ENCODE results near the gene CD109. TPM values are rescaled to one million over a fixed set of nuclear protein-coding genes. Genes with fewer than 3 reads are reported as not detected.
"Not testable (repeated sequence)": the region's sequence is repeated elsewhere in the genome, so short reads cannot be mapped to it uniquely, and the experiment has no call there.

CD109 gene
- total RNA-seq, 1 donor from 2014 or later, result 14.8 TPM

DNA sequence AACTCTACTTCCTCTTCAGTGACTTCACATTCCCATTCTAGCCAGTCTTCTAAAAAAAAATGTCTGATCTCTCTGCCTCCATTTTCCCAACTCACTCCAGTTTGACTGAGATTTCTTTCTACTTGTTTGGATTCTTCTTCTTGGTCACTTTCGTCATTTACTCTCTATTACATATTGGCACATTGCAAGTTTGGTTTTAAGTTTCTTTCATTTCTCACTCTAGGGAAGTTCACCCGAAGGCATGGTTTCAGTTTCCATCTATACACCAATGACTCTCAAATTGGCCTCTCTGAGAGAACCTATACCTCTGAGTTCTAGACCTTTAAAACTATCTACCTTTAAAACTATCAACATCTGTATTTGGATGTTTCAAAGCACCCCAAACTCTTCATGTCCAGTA lies 51.3 kb downstream of the CD109 start:
- intact Hi-C loops (cut with DNase I), result no loop called here
- DNase-seq (ENCODE audit: low spot score), result no peak
- ATAC-seq, result no peak

DNA sequence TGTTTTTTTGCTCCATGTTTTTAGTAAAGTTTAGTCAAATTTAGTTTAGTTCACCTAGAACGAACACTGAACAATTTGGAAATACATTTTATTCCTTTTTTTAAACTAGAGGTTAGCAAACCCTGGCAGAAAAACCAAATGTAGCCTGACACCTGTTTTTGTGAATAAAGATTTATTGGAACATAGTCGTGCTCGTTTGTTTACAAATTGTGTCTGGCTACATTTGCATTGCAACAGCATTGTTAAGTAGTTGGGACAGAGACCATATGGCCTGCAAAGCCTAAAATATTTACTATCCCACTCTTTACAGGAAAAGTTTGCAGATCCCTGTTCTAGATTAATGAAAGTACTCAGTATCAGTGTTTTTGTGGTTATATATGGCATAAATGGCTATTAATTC lies 56.9 kb downstream of the CD109 start:
- ATAC-seq (no peak), DNase-seq (ENCODE audit: low spot score) (no peak)
- intact Hi-C loops (cut with DNase I), result no loop called here

DNA sequence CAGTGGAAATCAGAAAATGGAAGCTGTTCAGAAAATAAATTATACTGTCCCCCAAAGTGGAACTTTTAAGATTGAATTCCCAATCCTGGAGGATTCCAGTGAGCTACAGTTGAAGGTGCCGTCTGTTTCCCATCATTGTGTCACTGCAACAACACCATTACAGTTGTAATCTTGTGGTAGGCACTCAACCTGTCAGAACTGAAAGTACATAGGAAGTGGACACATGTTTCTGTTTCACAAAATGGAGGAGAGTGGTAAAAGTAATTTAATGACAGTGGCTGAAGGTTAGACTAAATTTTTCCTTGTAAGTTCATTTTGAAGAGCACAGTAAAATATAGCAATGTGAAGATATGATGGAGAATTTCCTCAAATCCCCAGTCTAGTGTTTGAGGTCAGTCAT lies 70.0 kb downstream of the CD109 start:
- intact Hi-C loops (cut with DNase I), result no loop called here
- no peak for DNase-seq (ENCODE audit: low spot score)
- no peak for ATAC-seq

DNA sequence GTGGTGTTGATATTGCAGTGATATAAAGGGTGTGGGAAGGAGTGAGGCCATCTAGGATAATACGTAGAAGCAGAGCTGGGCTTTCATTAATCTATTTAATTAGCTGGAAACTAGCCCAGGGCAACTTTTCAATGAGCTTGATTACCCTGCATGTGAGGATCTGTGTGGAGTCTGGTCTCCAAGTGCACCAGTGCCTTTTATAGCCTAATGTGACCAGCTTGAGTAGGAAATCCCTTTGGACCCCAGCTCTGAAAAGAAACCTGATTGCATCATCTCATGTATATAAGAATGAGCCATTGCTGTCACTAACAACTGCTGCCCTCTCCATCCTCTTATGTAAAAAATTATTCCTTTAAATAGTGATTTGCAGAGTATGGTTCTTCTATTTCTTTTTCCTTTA lies 72.6 kb downstream of the CD109 start:
- DNase-seq (ENCODE audit: low spot score), result no peak
- ATAC-seq, result no peak
- intact Hi-C loops (cut with DNase I), result no loop called here

DNA sequence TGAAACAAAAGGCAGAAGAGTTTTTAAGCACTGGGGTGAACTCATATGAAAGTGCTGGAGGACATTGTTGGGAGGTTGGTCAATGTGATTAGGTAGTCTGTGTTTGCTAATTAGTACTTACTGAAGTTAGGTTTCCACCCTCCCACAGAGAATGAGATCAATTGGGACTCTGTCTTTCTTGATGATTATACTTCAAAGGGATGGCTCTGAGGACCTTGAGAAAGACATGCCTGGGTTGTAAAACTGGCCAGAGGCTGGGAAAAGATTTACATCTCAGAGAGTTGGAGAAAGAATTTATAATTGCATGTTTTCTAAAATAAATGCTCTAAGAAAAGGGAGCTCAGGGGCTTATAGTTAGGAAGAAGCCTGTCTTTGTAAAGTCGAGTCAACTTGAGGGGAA lies 74.0 kb downstream of the CD109 start:
- DNase-seq (ENCODE audit: low spot score) (no peak), ATAC-seq (no peak)
- intact Hi-C loops (cut with DNase I), result no loop called here

DNA sequence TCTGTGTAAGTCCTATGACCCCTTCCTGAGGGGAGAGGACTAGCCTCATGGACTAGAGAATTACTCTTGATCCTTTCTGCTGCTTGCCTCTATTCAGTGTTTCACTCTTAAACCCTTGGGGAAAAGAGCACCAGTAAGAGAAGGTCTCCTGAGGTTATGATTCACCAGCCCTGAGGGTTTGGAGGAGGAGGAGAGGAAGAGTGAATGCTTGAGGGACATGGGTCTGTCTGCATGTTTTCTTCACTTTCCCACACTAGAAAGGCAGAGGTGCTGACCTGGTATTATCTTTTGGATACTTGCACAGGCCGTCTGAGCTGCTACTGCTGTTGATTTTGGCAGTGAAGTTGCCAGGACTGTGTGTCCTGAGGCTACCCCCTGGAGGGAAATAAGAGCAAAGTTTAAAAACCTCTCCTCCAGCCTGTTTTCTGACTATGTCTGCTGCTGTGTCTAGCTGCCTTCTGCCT lies 78.3 kb downstream of the CD109 start:
- ATAC-seq, result peak; percentile 93
- DNase-seq (ENCODE audit: low spot score), result no peak
- intact Hi-C loops (cut with DNase I), result no loop called here

DNA sequence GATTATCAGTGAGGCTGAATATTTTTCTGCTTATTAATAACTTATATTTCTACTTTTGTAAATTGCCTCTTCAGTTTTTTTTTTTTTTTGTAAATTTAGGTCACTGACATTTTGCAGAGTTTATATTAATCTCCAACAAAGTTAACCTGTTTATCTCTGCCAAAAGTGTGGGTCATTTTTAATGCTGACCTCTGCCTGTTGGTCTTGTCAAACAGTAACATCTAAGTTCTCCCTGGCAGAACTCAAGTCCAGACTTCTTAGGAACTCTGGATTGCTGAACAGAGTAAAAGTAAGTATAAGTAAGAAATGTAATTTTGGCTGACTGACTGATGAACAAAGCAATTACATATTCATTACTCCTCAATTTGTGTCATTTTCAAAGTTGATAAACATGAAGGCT lies 83.9 kb downstream of the CD109 start:
- no peak for DNase-seq (ENCODE audit: low spot score)
- intact Hi-C loops (cut with DNase I), result no loop called here
- ATAC-seq, result no peak

DNA sequence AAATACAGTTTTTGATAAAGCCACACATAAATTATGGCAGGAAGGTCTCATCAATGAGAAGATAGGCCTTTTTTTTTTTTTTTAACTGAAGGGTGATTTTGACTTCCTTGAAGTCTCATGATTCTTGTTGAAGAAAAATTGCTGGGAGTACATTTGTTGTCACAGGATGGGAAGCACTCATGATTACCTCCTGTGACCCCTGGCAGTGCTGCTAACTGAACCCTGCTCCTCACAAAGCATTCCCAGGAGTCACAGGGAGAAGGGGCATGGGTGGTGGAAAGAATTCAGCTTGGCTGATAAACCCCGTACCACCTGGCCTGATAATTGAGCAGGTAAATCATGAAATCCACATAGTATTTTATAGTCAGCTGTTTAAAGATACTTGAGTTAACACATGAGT lies 86.9 kb downstream of the CD109 start:
- DNase-seq (ENCODE audit: low spot score) (no peak), ATAC-seq (no peak)
- intact Hi-C loops (cut with DNase I), result no loop called here

DNA sequence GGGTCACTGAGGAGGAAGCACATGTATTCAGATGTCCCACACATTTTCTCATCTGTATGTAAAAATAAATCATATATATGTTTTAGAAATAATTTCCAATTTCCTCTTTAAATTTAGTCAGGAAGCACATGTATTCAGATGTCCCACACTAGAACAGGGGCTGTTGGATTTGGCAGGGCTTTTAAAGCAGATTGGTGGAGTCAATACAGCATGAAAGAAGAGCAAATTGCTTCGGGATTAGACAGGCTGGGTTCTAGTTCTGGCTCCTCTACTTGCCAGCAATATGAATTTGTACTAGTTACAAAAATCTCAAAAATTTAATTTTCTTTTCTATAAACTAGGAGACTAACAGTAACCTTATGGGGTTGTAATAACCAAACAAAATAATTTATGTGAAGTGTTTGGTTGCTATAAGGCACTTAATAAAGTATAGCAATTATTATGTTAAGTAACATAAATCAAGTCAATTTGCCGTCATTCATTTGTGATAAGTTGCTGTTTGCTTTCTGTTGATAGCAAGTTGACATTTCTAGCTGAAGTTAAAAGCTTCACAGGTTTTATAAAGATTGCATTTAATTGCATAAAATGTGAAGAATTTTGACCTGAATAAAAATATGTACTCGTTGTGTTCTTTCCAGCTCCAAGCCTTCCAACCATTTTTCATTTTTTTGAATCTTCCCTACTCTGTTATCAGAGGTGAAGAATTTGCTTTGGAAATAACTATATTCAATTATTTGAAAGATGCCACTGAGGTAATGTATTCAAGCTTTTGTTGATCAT lies 88.9 kb downstream of the CD109 start:
- DNase-seq (ENCODE audit: low spot score), result no peak
- intact Hi-C loops (cut with DNase I), result no loop called here
- ATAC-seq, result no peak

DNA sequence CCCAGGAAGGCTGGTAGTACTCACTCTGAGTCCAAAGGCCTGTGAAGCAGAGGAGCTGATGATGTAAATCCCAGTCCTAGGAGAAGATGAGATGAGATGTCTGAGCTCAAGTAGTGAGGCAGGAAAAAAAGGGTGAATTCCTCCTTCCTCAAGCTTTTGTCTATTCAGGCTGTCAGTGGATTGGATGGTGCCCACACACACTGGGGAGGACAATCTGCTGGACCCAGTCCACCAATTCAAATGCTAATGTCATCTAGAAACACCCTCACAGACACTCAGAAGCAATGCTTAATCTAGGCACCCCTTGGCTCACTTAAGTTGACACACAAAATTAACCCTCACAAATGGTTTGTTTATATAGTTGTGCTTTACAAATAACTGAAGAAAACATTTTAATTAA lies 94.6 kb downstream of the CD109 start:
- intact Hi-C loops (cut with DNase I), result no loop called here

DNA sequence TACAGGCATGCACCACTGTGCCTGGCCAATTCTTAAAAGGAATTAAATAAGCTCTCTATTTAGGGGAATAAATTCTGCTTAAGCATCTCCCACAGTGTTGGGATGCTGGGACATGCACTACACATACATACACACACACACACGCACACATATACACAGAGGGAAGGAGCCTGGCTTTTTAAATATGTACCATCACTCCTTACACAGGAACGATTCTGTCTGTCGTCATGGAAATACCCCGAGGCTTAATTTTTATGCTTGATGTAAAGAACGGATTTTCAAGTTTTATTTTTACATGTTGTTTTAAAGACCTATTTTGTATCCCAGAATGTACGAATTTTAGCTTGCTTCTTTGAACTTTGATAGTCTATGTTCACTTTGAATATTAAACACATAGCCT lies 95.3 kb downstream of the CD109 start:
- no peak for ATAC-seq
- intact Hi-C loops (cut with DNase I), result no loop called here
- no peak for DNase-seq (ENCODE audit: low spot score)

More for the DNA sequence above, 94.6 kb downstream of the CD109 start:
- DNase-seq (ENCODE audit: low spot score) (no peak), ATAC-seq (no peak)

DNA sequence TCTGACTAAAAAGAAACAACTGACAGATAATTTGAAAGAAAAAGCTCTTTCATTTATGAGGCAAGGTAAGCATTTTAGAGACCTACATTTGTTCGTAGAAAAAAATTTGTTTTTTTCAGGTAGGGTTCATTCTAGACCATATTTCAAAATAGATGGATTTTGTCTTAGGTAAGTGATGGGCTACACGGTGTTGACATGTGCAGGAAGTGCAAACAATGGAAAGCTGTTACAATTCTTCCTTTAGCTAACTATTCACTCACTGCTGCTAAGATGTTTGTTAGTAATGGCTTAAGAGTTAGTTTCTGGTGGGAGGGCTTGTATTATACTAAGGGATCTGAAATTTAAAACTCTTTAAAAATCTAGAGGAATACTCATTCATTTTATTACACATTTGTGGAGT lies 96.7 kb downstream of the CD109 start:
- DNase-seq (ENCODE audit: low spot score) (no peak), ATAC-seq (no peak)
- intact Hi-C loops (cut with DNase I), result no loop called here

DNA sequence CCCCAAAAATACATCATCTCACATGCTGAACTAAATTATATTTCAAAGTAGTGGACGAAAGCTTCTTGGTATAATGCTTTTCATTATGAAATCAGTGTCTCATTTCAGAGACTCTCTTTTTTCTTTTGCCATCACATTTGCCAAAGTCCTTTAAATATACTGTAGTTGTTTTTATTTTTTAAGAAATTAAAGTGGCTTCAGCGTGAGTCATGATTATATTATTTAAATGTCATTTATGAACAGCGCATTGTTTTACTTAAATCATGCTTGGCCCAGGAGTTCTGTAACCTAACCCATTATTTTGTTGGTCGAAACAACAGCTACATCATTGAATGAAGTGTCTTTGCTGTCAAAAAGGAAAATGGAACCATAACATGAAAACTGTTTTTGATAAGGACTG lies 100.9 kb downstream of the CD109 start:
- intact Hi-C loops (cut with DNase I), result no loop called here
- ATAC-seq, result no peak
- DNase-seq (ENCODE audit: low spot score), result no peak

DNA sequence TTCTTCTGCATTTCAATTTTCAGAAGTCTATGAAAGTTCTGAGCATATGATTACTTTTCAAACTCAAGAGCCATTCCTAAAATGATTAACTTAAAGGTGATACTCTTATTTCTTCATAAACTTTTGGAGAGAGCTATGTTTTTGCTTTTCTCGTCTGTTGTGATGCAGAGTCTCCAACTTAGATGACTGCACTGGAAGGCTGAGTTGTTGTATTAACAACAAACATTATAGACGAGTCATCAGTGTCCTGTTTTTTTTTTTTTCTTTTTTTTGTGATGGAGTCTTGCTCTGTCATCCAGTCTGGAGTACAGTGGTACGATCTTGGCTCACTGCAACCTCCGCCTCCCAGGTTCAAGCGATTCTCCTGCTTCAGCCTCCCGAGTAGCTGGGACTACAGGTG lies 101.9 kb downstream of the CD109 start:
- no peak for ATAC-seq
- DNase-seq (ENCODE audit: low spot score), result no peak
- intact Hi-C loops (cut with DNase I), result no loop called here

DNA sequence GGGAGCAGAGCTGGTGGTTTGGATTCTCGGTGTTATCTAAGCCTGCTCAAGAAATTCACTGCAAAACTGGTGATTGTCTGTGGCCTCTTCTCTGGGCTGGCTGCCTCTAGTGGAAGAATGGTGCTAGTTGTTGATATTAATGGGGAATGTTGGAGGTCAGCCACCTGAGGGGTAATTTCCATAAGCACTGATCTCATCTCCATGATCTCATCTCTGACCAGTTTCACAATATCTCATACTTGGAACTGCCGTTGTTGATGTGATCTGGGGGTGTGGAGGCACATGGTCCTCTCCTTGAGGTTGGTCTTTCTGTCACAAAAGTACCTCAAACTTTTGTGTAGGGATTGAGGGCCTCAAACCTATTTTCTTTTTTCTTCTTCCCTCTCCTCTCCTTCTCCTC lies 102.6 kb downstream of the CD109 start:
- DNase-seq (ENCODE audit: low spot score) (no peak), ATAC-seq (peak; percentile 94)
- intact Hi-C loops (cut with DNase I), result no loop called here

DNA sequence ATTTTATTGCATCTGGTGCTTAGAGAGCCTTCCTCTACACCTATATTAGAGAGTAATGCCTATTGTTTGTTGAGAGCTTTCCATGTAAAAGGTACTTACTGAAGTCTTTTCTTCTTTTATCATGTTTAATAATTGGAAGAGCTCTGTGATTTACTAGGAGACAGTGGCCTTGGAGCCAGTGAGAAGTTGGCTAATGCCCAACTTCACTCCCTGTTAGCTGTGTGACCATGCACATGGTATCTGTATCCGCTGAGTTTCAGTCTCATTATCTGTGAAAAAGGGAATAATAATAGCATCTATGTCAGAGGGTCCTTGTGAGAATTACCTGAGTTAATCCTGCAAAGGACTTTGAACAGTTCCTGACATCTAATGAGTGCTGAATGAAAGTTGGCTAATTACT lies 105.0 kb downstream of the CD109 start:
- intact Hi-C loops (cut with DNase I), result no loop called here
- no peak for ATAC-seq
- DNase-seq (ENCODE audit: low spot score), result no peak

DNA sequence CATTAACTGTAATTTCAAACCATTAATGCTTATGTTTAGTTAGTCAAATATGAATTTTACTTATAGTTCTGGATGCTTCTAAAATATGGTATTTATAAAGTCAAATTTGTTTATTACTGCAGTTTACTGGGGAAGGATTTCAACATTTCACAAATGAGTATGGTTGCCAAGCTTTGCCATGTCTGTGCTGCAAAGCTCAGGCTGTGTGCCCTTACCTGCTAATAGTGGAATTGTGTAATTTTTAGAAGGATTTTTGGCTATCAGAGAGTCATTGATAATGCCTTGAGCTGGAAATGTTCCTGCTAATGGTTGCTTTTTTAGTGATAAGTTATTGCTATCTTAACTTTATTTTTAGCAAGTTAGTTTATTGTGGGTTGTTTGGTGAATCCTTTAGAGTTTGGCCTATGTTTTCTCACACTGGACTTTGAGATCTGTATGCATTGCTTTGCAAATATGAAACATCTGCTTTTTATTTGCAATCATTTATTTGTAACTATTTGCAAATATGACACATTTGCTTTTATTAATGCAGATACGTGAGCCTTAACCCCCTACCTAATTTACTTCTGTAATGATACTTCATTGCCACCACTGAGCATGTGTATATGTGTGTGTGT lies 105.8 kb downstream of the CD109 start:
- no peak for ATAC-seq

DNA sequence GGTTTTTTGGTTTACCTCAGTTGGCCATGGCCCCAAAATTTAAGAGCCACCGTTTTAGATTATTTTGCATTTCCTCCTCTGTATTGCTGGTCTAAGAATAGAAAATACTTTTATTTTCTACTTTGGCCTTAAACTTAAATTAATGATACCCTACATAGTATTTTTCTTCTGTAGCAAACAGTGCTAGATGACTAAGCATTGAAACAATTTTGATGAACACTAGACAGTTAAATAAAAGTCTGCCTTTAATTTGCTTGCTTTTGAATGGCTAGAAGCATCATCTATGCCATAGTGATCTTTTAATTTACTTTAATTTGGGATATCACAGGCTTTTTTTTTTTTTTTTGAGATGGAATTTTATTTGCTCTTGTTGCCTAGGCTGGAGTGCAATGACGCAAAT lies 106.4 kb downstream of the CD109 start:
- ATAC-seq (no peak), DNase-seq (ENCODE audit: low spot score) (no peak)
- intact Hi-C loops (cut with DNase I), result no loop called here

More for the DNA sequence above, 105.8 kb downstream of the CD109 start:
- no peak for DNase-seq (ENCODE audit: low spot score)
- intact Hi-C loops (cut with DNase I), result no loop called here

DNA sequence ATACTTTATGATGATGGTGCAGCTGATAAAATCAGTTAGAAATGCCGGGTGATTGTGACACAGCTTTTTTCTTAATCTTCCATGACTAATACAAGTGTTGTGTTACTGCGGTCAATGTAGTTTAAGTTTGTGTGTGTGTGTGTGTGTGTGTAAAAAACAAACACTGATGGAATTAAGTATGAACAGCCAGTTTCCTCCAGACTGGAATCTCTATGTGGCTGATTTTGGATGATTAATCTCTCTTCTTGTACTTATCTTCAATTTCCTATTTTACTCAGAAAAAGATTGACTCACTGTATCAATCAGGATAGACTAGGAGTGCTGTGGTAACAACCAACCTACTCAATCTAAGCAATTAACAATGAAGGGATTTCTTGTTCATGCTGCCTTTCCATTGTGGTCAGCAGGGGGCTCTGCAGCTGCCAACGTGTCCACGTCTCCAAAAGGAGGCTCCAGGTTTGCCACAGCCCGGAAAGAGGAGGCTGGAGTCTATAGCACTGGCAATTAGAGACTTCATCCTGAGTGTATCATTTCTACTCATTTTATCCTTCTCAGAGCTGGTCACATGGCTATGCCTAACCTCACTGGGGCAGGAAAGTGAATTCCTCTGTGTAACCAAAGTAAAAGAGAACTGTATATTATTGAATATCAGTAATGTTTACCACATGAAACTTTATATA lies 107.7 kb downstream of the CD109 start:
- DNase-seq (ENCODE audit: low spot score), result no peak
- intact Hi-C loops (cut with DNase I), result no loop called here
- no peak for ATAC-seq

DNA sequence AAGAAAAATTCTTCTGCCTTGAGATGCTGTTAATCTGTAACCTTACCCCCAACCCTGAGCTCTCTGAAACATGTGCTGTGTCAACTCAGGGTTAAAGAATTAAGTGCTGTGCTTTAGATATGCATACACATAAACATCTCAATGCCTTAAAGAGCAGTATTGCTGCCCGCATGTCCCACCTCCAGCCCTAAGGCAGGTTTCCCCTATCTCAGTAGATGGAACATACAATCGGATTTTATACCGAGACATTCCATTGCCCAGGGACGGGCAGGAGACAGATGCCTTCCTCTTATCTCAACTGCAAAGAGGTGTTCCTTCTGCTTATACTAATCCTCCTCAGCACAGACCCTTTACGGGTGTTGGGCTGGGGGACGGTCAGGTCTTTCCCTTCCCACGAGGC lies 109.2 kb downstream of the CD109 start:
- DNase-seq (ENCODE audit: low spot score); ATAC-seq; intact Hi-C loops (cut with DNase I): not testable (repeated sequence)

Measured in sciatic nerve (tissue), 2 donors.